Inflammatory macrophage treated with lipopolysaccharide for 1 hour (primary cell): Measurements from ENCODE around the gene KCNJ1.

Experiments used
- DNase-seq, 2 donors: peaks; one replicate each; pipeline ENCODE4 v3.0.0-alpha.2; 2020 to 2022

The KCNJ1 gene

GRCh38 chr11:128901653-128902514, 34.8 kb upstream of the KCNJ1 start:
- DNase-seq: no peak

- no peak for DNase-seq
These were observed 33.4 kb upstream of the KCNJ1 start for GRCh38 chr11:128900468-128900867.

- no peak for DNase-seq
These were observed 31.7 kb upstream of the KCNJ1 start for GRCh38 chr11:128898580-128899344.

- DNase-seq: no peak
These were observed 30.7 kb upstream of the KCNJ1 start for GRCh38 chr11:128897826-128898225.

GRCh38 chr11:128896356-128896755, 29.3 kb upstream of the KCNJ1 start:
- DNase-seq: no peak

- no peak for DNase-seq
These were observed 28.4 kb upstream of the KCNJ1 start for GRCh38 chr11:128895526-128895925.

GRCh38 chr11:128894685-128895084, 27.6 kb upstream of the KCNJ1 start:
- no peak for DNase-seq

GRCh38 chr11:128894286-128894681, 27.2 kb upstream of the KCNJ1 start:
- no peak for DNase-seq

GRCh38 chr11:128893578-128894285, 26.6 kb upstream of the KCNJ1 start:
- no peak for DNase-seq

- DNase-seq: no peak
These were observed 25.9 kb upstream of the KCNJ1 start for GRCh38 chr11:128892866-128893565.

- no peak for DNase-seq
These were observed 24.9 kb upstream of the KCNJ1 start for GRCh38 chr11:128891913-128892398.

- peak in 1 of 2 donors; percentile 24 for DNase-seq
These were observed 23.7 kb upstream of the KCNJ1 start, which contains the start of gene KCNJ5 for GRCh38 chr11:128890543-128891368. KCNJ5 (plus strand) TSS chr11:128891356; CDS start chr11:128911274, 19,918 bp downstream.

GRCh38 chr11:128890216-128890542, 23.1 kb upstream of the KCNJ1 start:
- DNase-seq: no peak

- DNase-seq: no peak
These were observed 22.6 kb upstream of the KCNJ1 start for GRCh38 chr11:128889657-128890213.

- no peak for DNase-seq
These were observed 21.2 kb upstream of the KCNJ1 start for GRCh38 chr11:128888034-128888985.

GRCh38 chr11:128886406-128887124, 19.5 kb upstream of the KCNJ1 start:
- DNase-seq: no peak

GRCh38 chr11:128884703-128885338, 17.7 kb upstream of the KCNJ1 start:
- DNase-seq: peak in 1 of 2 donors; percentile 88

GRCh38 chr11:128884054-128884453, 17.0 kb upstream of the KCNJ1 start:
- peak in 1 of 2 donors; percentile 35 for DNase-seq

- no peak for DNase-seq
These were observed 15.4 kb upstream of the KCNJ1 start for GRCh38 chr11:128882451-128882850.
